Subcutaneous abdominal adipose tissue (tissue), 5 donors: ENCODE results near the gene CACNA2D3.

Experiments used
- H3K27ac ChIP-seq: one replicate; pipeline ENCODE4 v1.7.0; 2013; ENCODE audit warnings: low read depth, mild to moderate bottlenecking, inconsistent platforms, low read length, moderate library complexity
- H3K27me3 ChIP-seq, 5 donors: one replicate each; pipeline ENCODE4 v1.7.0; 2013; ENCODE audit warnings: low read length in 5 of 5, inconsistent platforms in 1 of 5; ENCODE audit not compliant: control insufficient read depth in 5 of 5, insufficient read depth in 4 of 5
- H3K36me3 ChIP-seq, 5 donors: one replicate each; pipeline ENCODE4 v1.7.0; 2013; ENCODE audit warnings: low read length in 5 of 5; ENCODE audit not compliant: control insufficient read depth in 5 of 5, insufficient read depth in 5 of 5
- H3K4me1 ChIP-seq, 5 donors: one replicate each; pipeline ENCODE4 v1.7.0; 2013; ENCODE audit warnings: low read length in 5 of 5, mild to moderate bottlenecking in 3 of 5, moderate library complexity in 1 of 5; ENCODE audit not compliant: control insufficient read depth in 5 of 5, insufficient read depth in 5 of 5
- H3K4me3 ChIP-seq, 5 donors: one replicate each; pipeline ENCODE4 v1.7.0; 2013; ENCODE audit warnings: low read length in 5 of 5, low read depth in 1 of 5
- H3K9ac ChIP-seq, 5 donors: one replicate each; pipeline ENCODE4 v1.7.0; 2013; ENCODE audit warnings: low read length in 5 of 5, mild to moderate bottlenecking in 4 of 5, moderate library complexity in 3 of 5
- H3K9me3 ChIP-seq, 5 donors: one replicate each; pipeline ENCODE4 v1.7.0; 2013; ENCODE audit warnings: low read length in 5 of 5; ENCODE audit not compliant: control insufficient read depth in 5 of 5
- donor health status: healthy.
- donor health status: healthy.
- donor health status: healthy.
- donor health status: healthy.
- donor health status: healthy.

CACNA2D3 gene

GRCh38 chr3:55118451-55118850 is 996.1 kb downstream of the CACNA2D3 start:
- H3K36me3 ChIP-seq, result no peaks in the 10 kb centered on the region
- no peaks in the 10 kb centered on the region for H3K9me3 ChIP-seq
- H3K9ac ChIP-seq, result no peak overlapping the region
- H3K27me3 ChIP-seq, result no peaks in the 10 kb centered on the region
- H3K27ac ChIP-seq, result no peak overlapping the region
- H3K4me3 ChIP-seq, result no peak overlapping the region
- H3K4me1 ChIP-seq, result no peaks in the 10 kb centered on the region

GRCh38 chr3:55119268-55119667 is 996.9 kb downstream of the CACNA2D3 start:
- Histone ChIP-seq H3K27ac (no peak overlapping the region), H3K4me1 (no peaks in the 10 kb centered on the region), H3K36me3 (no peaks in the 10 kb centered on the region), H3K9ac (no peak overlapping the region), H3K9me3 (no peaks in the 10 kb centered on the region), H3K4me3 (no peak overlapping the region), H3K27me3 (no peaks in the 10 kb centered on the region)

GRCh38 chr3:55122312-55122711 is 1000.0 kb downstream of the CACNA2D3 start:
- H3K4me1 ChIP-seq, result no peaks in the 10 kb centered on the region
- H3K4me3 ChIP-seq, result no peak overlapping the region
- H3K27me3 ChIP-seq, result peaks cover 0 to 1% (median 0%) of the 10 kb centered on the region in 5 donors
- no peak overlapping the region for H3K27ac ChIP-seq
- H3K36me3 ChIP-seq, result no peaks in the 10 kb centered on the region
- no peak overlapping the region for H3K9ac ChIP-seq
- H3K9me3 ChIP-seq, result no peaks in the 10 kb centered on the region
